HG02610 (cell line): ENCODE data around the gene AMOTL2.

ENCODE experiments used
- ATAC-seq: cut with Tn5 transposase; IDR thresholded peaks from one replicate; pipeline ENCODE4 v1.9.1; 2021; ENCODE audit warnings: mild to moderate bottlenecking, moderate library complexity; ENCODE audit not compliant: unreplicated experiment

AMOTL2 gene

GRCh38 chr3:134374105-134374790, at the start of gene AMOTL2:
Gene AMOTL2, minus strand, starts transcription at chr3:134374447. Its CDS starts 3,014 bp downstream, at chr3:134371433.
- ATAC-seq: peak; percentile 42

GRCh38 chr3:134423153-134423552, 48.9 kb upstream of the AMOTL2 start:
- ATAC-seq: no peak

GRCh38 chr3:134419960-134420321, 45.7 kb upstream of the AMOTL2 start:
- ATAC-seq: no peak

- no peak for ATAC-seq
Observed at GRCh38 chr3:134419214-134419959, 45.1 kb upstream of the AMOTL2 start.

- ATAC-seq: no peak
Observed at GRCh38 chr3:134409041-134409440, 34.8 kb upstream of the AMOTL2 start.

- ATAC-seq: no peak
Observed at GRCh38 chr3:134407239-134407625, 33.0 kb upstream of the AMOTL2 start.

- ATAC-seq: no peak
Observed at GRCh38 chr3:134406331-134407238, 32.3 kb upstream of the AMOTL2 start.

GRCh38 chr3:134404366-134404885, 30.2 kb upstream of the AMOTL2 start:
- no peak for ATAC-seq

GRCh38 chr3:134397755-134398154, 23.5 kb upstream of the AMOTL2 start:
- no peak for ATAC-seq

GRCh38 chr3:134395103-134395502, 20.9 kb upstream of the AMOTL2 start:
- ATAC-seq: no peak

- no peak for ATAC-seq
Observed at GRCh38 chr3:134394380-134394779, 20.1 kb upstream of the AMOTL2 start.

- ATAC-seq: no peak
Observed at GRCh38 chr3:134393074-134393473, 18.8 kb upstream of the AMOTL2 start.

- no peak for ATAC-seq
Observed at GRCh38 chr3:134392336-134392983, 18.2 kb upstream of the AMOTL2 start.

GRCh38 chr3:134389865-134390264, 15.6 kb upstream of the AMOTL2 start:
- no peak for ATAC-seq

- no peak for ATAC-seq
Observed at GRCh38 chr3:134388788-134389485, 14.7 kb upstream of the AMOTL2 start.

GRCh38 chr3:134388292-134388691, 14.0 kb upstream of the AMOTL2 start:
- ATAC-seq: no peak

- no peak for ATAC-seq
Observed at GRCh38 chr3:134387293-134387692, 13.0 kb upstream of the AMOTL2 start.

- ATAC-seq: no peak
Observed at GRCh38 chr3:134384963-134385362, 10.7 kb upstream of the AMOTL2 start.

- no peak for ATAC-seq
Observed at GRCh38 chr3:134381831-134382442, 7.7 kb upstream of the AMOTL2 start.

GRCh38 chr3:134381076-134381475, 6.8 kb upstream of the AMOTL2 start:
- no peak for ATAC-seq
